ENCODE measurements around the gene PGK2.

GRCh38 chr6:49782725-49783124 lies 4.4 kb downstream of the PGK2 start:
- TF ChIP-seq CTCF (IDR thresholded peaks at IDR 0.05; ENCODE audit: insufficient read depth, low read length) (no peak), POLR2AphosphoS5 (IDR thresholded peaks at IDR 0.05; ENCODE audit: low read depth) (no peak), GABPA (IDR thresholded peaks at IDR 0.05; ENCODE audit: low read depth) (no peak)
